Medulla oblongata (tissue), 1 donor: ENCODE measurements around the gene TMEM53.
"Not testable (repeated sequence)": the region's sequence is repeated elsewhere in the genome, so short reads cannot be mapped to it uniquely, and the experiment has no call there.

Experiments used
- DNase-seq: peaks from one replicate; pipeline ENCODE4 v3.0.0-alpha.2; 2015; ENCODE audit errors: extremely low spot score

Gene TMEM53

GRCh38 chr1:44674113-44675000 lies at the start of gene TMEM53, which contains the start of gene ARMH1:
TSS of gene TMEM53 (minus strand) at chr1:44674481. CDS start at chr1:44674391, 90 bp downstream.
TSS of gene ARMH1 (plus strand) at chr1:44674714. CDS start at chr1:44689698, 14,984 bp downstream.
- DNase-seq = peak; percentile 100

GRCh38 chr1:44723496-44724295 lies 49.4 kb upstream of the TMEM53 start:
- DNase-seq = peak; percentile 59

DNA sequence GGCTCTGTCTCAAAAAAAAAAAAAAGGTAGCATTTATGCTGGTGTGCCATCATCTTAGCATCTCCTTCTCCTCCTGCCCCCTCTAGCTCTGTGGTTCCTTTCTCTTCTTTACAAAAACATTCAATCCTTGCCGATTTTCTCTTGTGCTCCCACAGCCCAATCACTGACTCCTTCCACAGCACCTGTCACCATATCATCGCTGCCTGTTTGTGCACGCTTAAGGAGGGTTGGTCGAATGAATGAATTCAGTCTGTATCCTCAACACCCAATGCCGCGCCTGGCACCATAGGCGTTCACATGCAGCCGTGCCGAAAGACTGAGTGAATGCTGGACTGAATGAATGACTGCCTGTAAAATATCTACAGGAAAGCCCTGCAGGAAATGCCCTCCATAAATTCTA lies 48.8 kb upstream of the TMEM53 start:
- DNase-seq = no peak

GRCh38 chr1:44721485-44722361 lies 47.4 kb upstream of the TMEM53 start:
- DNase-seq = peak; percentile 74

DNA sequence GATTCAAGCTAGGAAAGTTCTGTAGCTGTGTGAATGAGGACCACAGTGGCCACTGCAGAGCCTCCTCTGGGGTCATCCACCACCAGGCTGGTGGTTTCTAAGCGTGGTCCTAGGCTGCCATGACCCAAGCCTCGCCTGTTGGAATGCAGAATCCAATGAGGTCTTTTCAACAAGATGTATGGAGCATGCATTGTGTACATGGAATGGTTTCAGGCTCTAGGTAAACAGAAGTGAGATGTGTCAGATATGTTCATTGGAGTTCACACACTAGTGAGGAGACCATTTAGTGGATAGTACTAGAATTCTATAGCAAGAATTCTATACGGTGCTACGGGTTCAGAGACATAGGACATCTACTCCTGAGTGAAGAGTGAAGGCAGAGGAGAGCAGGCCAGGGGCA lies 46.0 kb upstream of the TMEM53 start:
- no peak for DNase-seq

DNA sequence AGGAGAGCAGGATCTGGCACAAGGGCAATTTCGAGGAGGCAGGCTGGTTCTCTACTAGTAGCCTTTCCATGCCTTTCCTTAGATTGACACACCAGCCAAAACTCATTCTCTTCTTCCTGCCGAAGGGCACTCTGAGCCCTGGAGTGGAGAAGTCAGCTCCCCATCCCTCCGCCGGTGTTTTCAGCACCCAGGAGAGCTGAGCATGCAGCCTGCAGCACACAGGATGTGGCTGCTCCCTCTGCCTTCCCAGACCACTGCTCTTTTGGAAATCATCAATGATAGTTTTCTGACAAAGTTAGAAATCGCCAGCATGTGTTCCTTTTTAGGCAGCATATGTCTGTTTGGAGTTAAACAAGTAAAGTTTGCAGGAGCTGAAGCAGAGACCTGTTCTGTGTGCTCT lies 45.0 kb upstream of the TMEM53 start:
- DNase-seq = no peak

DNA sequence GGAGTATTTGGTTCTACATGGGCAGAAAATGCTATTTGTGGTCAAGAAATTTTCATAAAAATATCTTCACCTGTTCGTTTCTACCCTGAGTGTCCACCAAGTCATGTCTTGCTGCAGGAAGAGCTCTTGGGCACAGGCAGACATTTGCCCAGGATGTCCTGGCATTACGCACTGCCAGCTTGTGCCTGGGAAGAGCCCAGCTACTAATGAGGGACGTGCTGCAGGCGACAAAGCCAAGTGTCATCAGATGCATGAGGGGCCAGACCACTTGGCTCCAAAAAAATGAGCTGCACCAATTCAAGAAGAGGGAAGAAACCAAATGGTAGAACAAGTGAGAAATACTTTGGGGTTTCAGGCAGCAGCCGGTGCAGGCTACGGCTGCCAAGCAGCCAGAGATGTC lies 43.8 kb upstream of the TMEM53 start:
- no peak for DNase-seq

DNA sequence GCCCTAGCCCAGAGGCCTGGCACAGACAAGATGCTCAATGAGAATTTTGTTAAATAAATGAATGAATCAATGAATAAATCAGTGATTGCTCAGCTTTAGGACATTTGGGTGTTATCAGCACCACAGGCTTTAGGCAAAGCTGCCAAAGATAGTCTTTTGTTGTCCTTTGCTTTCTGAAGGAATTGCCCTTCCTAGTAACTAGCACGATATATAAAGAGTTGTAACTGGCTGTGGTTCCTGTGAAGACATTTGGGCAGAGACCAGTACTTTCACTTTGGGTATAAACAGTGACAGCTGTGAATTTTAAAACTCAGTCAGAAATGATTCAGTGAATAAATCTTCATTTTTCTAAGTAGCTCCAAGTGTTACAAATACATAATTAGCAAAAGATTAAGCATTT lies 43.4 kb upstream of the TMEM53 start:
- DNase-seq = no peak

DNA sequence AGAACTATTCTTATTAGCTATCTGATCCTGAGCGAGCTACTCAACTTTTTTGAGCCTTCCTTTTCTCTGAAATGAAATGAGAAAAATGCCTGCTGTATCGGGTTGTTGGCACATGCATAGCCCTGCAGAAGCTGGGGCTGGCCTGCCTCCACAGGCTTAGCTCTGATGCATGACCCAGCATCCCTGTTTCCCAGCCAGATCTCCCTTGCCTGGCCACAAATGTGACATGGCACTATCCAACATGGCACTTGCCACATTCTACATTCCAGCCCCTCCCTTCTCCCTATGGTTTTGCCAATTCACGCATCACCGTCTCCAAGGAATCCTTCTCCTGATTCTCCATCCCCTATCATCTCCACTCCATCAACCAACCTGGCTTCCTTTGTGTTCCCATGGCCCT lies 42.9 kb upstream of the TMEM53 start:
- DNase-seq = no peak

GRCh38 chr1:44714944-44715571 lies 40.8 kb upstream of the TMEM53 start:
- DNase-seq = peak; percentile 85

DNA sequence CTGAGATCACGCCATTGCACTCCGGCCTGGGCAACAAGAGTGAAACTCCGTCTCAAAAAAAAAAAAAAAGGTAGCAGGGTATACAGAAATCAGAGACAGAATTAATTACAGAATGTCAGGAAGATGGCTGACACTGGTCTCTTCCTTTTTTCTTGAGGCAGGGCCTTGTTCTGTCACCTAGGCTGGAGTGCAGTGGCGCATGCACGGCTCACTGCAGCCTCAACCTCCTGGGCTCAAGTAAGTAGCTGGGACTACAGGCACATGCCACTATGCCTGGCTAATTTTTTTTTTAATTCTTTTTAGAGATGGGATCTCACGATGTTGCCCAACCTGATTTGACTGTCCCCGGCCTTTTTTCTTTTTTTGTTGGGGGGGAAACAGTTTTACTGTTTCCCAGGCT lies 40.3 kb upstream of the TMEM53 start:
- DNase-seq = no peak

DNA sequence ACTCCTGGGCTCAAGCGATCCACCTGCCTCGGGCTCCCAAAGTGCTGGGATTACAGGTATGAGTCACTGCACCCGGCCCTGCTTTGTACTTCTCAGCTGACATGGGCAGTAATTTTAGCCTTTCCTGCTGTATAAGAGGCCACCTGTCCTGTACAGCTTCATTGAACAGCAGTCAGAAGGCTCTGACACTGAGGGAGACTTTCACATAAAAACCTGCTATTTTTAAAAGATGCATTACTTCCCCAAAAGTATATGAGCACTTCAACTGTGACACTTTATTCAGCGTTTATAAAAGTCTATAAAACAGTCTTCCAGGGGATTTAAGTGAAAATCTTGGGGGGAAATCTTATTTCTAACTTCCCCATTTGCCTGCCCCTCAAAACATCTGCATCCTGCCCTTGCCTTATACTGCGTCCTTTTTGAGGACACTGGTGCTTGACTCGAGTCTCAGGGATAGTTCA lies 39.1 kb upstream of the TMEM53 start:
- DNase-seq = no peak

DNA sequence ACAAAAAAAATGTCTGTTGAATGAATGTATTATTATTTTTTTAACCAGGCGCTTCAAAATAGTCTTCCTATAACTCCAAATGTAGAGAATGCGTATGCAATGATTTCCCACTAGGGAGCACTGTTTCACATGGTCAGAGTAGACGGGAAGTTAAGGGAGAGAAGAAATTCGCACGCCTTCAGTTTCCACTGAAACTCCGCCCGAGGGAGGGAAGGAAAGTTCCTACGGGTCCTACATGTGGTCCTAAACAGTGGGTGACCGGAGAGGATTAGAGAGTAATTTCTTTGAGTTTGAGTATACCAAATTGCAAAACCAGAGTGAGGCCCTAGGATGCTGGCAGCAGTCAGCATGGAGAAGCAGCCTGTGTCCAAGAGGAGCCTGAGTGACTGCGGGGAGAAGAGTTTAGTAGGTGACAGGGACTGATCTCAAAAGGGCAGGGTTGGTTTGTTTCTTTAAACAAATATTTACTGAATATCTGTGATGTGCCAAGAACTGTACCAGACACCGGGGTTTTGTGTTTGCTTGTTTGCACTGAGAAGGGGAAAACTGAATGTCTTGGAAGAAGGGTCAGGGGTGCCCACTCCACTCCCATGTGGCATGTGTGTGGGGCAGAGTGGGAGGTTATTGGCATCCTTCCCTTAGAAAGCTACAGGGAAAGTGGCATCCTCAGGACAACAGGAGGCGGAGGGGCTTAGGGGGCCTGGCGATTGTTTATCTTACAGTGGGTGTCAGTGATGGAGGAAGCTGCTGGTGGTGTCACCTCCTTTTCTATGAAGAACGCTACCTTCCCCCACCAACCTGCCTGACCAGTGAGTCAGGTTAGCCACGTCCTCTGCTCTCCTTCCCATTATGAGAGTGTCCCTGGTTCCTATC lies 33.9 kb upstream of the TMEM53 start:
- peak; percentile 82 for DNase-seq

DNA sequence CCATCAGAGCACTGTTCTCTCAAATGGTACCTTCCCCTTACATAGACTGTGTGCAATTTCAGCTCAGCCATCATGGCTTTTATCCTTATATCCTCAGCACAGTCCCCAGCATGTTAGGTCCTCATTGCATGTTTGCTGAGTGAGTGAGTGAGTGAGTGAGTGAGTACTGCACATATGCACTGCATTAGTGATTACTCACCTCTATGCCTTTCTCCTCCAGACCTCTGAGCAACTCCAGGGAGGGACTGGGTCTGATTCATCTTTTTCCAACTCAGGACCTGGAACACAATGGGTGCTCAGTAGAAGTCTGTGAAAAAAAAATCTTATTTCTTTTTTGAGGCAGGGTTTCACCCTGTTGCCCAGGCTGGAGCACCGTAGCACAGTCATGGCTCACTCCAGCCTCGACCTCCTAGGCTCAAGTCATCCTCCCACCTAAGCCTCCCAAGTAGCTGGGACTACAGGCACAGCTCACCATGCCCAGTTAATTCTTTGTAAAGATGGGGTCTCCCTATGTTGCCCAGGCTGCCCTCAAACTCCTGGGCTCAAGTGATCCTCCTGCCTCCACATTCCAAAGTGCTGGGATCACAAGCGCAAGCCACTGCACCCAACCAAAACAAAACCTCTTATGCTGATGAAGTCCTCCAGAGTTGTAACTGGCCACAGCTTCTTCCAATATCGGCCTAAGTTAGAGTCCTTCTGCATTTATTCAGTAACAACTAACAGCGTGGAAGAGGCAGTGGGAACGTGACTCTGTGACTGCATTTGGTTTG lies 33.0 kb upstream of the TMEM53 start:
- no peak for DNase-seq

DNA sequence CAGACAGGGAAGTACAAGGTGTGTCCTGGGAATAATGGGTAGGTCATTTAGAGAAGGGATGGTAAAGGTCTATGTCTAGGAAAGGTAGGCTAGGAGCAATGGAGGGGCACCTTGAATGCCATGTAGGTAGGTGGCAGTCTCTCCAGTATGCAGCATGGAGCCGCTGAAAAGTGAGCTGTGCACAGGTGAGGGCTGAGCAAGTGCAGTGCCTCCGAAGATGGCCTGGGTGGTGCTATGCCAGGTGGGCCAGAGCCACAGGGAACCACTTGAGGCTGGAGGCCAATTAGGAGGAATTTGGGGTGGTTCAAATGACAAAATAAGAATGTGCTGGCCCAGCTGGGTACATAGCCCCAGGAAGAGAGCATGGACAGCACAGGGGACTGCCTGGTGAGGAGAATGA lies 31.7 kb upstream of the TMEM53 start:
- DNase-seq = no peak

DNA sequence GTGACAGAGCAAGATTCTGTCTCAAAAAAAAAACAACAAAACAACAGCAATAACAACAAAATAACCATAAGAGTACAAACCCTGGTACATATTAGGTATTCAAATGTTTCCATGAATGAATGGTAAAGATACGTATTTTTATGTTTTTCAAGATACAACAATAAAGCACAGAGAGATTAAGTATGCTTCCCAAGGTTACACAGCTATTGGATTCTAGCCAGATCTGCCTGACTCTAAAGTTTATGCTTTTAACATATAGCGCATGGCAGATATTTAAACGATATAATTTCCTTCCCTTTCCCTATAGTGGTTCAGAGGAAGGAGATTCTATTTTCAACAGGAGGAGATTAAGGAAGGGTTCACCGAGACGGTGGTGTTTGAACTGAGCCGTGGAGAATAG lies 31.2 kb upstream of the TMEM53 start:
- no peak for DNase-seq

- no peak for DNase-seq
Measured at GRCh38 chr1:44701141-44701573, 26.9 kb upstream of the TMEM53 start.

DNA sequence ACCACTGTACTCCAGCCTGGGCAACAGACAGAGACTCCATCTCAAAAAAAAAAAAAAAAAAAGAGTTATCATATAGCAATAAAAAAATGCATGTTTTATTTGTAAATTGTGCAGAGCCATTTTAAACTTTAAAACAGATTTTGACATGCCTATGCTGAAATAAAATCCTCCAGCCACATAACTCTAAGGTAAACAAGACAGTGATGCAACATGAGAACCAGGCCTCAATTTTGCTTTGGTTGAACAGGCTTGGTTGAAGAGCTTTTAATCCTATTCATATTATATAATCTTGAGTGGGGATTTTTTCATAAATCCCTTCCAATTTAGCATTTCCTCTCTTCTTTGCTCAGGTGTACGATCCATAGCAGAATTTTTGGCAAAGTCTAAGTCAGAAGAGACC lies 26.3 kb upstream of the TMEM53 start:
- no peak for DNase-seq

DNA sequence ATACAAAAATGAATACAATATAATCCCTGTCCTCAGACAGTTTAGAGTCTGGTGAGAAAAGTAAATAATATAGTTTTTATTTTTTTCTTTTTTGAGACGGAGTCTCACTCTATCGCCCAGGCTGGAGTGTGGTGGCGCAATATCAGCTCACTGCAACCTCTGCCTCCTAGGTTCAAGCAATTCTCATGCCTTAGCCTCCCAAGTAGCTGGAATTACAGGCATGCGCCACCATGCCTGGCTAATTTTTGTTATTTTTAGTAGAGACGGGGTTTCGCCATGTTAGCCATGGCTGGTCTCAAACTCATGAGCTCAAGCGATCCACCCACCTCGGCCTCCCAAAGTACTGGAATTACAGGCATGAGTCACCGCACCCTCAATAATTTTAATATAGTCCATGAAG lies 25.1 kb upstream of the TMEM53 start:
- not testable (repeated sequence) for DNase-seq
